HG02970 (cell line): ENCODE measurements around the gene CAV3.

ENCODE experiments used
- ATAC-seq: cut with Tn5 transposase; IDR thresholded peaks from one replicate; pipeline ENCODE4 v1.9.1; 2021; ENCODE audit warnings: mild to moderate bottlenecking, moderate library complexity, moderate number of reproducible peaks; ENCODE audit not compliant: unreplicated experiment, low FRiP score

The CAV3 gene

DNA sequence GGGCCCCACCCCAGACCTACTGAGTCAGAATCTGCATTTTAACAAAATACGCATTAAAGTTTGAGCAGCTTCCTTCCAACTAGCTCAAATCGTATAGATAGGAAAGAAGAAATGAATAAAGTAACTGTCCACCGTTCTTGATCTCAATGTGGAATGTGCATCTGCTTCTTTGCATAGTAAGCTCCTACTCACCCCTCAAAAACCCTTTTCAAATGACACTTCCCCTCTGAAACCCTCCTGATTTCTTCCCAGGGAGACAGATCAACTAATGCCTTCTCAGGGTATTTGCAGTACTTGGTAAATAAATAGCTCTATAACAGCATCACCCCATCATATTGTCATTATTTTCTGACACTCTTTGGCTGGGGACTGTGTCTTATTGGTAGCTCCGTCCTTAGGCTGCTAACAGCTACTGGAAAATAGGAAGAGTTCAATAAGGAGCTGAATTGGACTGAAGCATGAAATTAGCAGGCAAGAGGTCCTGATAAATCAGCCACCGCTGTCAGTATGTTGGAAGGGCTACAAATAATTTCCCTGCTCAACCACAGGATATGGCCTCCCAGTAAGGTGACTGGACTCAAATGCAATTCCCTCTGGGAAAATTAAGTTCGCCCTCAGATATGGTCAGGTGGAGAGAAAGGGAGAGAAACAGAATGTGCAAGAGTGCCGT is 25.6 kb downstream of the CAV3 start:
- no peak for ATAC-seq

- ATAC-seq, result no peak
Observed at GRCh38 chr3:8760091-8760490, 26.5 kb downstream of the CAV3 start.

GRCh38 chr3:8760506-8760905 is 26.9 kb downstream of the CAV3 start:
- no peak for ATAC-seq

GRCh38 chr3:8761866-8762265 is 28.3 kb downstream of the CAV3 start:
- ATAC-seq, result no peak

DNA sequence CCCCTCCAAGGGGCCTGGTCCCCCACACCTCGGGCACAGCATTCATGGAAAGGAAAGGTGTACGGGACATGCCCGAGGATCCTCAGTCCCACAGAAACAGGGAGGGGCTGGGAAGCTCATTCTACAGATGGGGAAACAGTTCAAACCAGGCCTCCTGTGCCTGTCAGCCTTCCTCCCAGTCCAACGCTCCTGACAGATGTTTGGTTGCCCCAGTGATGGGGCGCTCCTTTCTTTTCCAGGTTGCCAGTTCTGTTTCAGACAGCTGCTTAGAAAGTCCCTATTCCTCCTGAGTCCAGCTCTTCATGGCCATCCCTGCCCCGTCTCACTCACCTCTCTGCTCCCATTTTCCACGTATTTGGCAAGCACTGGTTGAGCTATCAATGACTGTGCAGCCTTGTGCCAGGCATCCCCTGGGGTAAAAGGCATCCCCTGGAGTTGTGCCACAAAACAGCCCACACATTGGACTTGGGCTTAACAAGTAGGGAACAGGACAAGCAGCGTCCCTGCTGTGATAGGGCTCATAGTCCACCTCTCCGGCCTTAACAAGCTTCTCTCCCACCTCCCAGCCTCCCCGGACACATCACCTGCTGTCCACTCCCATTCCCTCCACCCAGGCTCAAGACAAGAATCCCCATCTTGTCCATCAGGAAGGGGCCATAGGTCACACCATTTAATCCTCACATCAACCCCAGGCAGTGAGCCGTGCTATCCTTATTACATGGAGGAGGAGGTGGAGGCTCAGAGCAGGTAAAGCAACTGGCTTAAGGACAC is 29.2 kb downstream of the CAV3 start:
- no peak for ATAC-seq

- ATAC-seq, result no peak
Observed at GRCh38 chr3:8764528-8764927, 30.9 kb downstream of the CAV3 start.

DNA sequence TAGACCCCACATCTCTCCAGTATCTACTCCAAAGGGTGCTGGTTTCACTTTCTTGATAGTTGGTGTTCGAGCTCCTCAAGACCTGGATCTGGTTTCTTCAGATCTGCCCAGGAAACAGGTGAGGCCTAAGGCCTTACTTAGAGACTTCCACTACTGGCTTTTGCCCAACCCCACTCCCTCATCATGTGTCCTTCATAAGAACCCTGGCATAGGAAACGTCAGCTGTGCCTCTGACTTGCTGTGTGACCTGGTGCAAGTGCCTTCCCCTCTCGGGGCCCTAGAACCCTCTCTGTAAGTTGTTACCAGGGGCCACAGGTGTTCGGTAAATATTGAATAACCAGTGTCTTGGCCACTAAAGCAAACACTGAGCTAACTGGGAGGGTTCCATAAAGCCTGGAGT is 31.9 kb downstream of the CAV3 start:
- ATAC-seq, result no peak

DNA sequence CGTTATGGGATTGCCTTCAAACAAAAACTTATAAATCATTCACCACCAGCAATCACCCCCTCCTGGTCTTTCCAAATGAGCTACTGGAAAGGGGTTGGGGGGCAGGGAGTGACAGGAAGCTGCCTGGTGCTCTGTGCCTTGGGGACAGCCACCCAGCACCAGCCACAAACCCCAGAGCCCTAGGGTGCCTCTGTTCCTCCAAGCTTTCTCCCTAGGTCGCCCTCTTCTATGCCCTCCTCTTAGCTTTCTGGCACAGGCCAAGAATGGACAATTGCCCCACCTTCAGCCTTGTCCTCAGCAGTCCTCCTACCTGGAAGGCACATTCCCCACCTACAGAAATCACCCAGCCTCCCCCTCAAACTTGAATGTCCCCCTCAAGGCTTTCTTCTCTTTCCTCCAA is 32.5 kb downstream of the CAV3 start:
- ATAC-seq, result no peak

DNA sequence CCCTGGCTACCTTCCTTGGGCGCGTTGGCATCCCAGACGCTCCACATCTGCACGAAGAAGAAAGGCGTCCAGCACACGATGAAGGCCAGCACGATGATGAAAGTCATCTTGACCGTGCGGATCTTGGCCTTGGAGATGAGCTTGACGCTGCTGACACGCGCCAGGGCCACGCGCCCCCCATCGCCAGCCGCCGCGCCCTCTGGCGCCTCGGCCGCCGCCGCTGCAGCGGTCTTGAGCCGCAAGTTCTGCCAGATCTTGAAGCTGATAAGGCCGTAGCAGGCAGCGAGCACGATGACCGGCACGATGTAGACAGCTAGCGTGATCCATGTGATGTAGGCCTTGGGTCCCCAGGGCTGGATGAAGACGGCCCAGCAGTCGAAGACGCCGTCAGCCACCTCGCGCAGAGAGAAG is 33.7 kb downstream of the CAV3 start:
- ATAC-seq, result no peak

DNA sequence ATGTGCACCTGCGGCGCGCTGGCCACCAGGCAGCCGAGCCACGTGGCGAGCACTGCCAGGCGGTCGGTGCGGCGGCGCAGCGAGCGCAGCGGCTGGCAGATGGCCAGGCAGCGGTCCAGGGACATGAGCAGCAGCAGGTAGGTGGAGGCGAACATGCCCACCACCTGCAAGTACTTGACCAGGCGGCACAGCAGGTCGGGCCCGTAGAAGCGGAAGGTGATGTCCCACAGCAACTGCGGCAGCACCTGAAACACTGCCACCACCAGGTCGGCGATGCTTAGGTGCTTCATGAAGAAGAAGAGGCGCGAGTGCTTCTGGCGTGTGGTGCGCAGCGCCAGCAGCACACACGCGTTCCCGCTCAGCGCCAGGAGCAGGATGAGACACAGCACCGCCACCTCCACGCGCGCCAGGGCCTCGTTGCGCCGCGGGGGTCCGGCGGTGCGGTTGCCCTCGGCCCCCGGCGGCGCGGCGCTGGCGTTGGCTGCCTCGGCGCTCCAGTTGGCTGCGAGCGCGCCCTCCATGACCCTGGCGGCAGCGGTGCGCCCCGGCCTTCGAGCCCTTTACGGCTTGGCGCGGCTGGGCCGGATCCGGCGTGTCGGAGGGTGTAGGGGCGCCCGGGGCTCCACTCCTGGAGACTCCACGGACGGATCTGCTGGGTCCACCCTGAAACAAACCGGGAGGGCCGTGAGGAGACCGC is 34.2 kb downstream of the CAV3 start:
- ATAC-seq, result peak; percentile 37

DNA sequence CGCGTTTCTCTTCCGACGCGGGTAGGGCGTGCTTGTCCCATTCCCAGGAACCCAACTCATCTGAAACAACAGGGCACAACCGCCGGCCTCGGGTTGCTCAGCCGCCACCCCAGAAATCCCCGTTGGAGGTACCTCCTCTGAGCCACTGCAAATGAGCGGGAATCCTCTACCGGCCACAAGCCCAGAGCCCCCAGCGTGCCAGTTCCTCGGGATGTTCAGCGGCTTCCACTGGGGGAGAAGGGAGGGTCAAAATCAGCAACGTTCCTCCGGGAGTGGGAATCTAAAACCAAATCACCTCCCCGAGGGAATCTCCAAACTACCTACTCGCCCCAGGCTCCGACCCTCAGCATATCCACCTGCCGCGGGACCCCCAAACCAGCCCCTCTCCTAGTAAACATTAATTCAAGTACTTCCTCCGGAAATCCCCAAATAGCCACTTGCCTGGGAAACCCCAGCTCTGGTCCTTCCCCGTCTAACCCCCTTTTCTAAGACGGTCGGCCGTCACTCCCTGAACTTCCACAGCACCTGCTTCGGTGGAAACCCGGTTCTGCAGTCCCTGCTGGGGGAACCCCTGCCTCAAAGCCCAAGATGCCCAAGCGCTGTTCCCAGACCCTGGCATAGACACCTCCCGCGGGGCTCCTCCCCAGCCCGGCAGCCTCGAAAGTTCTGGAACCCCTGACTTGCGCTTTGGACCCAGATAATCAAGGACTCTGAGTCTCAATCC is 34.9 kb downstream of the CAV3 start:
- peak; percentile 35 for ATAC-seq

DNA sequence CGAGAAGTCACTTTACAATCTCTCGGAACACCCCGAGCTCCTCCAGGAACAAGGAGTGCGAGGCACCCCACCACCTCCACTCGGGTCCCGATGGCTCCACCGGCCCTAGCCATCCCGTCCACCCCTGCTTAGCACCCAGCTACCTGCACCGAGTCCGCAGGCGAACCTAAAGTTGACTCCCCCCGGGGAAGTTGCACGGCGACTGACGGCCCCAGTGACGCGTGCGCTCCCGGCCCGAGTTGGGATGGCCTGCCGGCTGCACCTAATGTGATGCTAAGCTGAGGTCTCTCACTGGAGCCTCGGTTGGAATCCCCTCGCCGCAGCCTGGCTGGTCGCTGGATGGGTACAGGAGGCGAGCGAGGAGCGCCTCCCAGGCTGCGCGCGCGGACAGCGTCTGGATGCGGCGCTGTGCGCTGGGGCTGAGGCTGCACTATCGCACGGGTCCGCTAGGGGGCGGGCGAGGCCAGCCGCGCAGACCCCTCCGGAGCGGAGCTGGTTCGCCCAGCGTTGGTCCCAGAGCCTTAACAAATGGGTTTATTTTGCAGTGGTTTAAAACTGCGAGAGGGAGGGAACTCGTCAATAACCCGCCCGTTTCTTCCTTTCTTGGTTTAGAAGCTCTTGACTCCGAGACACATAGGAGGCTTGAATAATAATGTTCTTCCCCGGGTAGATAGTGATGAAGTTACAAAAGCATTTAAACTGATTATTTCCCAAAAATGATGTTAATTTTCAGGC is 35.7 kb downstream of the CAV3 start, which contains the start of gene OXTR:
OXTR (minus strand) TSS at position 526 of the 735 bp plus-strand sequence. CDS start 1,426 bp downstream, outside the sequence.
- peak; percentile 64 for ATAC-seq

- ATAC-seq, result no peak
Observed at GRCh38 chr3:8773941-8774542, 40.4 kb downstream of the CAV3 start.

GRCh38 chr3:8775181-8775580 is 41.6 kb downstream of the CAV3 start:
- ATAC-seq, result no peak

- no peak for ATAC-seq
Observed at GRCh38 chr3:8775602-8776001, 42.0 kb downstream of the CAV3 start.

GRCh38 chr3:8776406-8776805 is 42.8 kb downstream of the CAV3 start:
- ATAC-seq, result no peak

- no peak for ATAC-seq
Observed at GRCh38 chr3:8777201-8777977, 43.8 kb downstream of the CAV3 start.

DNA sequence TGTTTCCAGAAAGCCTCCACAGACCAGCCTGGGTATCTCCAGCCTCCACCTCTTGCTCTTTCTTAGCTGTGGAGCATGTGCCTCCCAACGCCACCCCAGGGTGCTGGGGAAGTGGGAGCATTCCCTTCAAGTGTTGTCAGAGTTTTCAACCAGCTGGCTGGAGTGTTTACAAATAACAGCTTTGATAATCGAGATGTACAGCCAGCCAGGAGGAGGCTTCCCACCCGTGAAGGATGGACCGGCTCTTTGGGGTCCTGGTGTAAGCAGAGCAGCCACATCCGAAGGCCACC is 44.3 kb downstream of the CAV3 start:
- no peak for ATAC-seq

DNA sequence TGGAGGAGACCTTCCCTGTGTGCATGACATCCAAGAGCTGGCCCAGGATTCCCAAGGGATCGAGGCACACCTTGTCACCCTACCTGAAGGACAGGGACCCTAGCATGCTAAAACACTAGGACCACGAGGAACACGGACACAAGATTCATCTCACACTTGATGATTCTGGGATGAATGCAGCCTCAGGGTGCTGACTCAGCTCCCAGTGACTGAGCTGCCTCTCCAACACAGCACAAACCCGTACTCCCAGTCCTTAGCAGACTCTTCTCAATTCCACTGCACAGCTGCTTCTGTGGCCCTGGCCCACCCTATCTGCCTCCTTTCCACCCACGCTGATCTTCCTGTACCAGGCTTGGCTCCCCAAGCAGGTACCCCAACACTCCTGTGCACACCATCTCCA is 44.9 kb downstream of the CAV3 start:
- no peak for ATAC-seq
